AG08395 (cell line): ENCODE data around the gene ZNF365.
"Not testable (repeated sequence)": the region's sequence is repeated elsewhere in the genome, so short reads cannot be mapped to it uniquely, and the experiment has no call there.

Experiments
- DNase-seq: peaks from one replicate; pipeline ENCODE4 v3.0.0; 2012; ENCODE audit warnings: mixed read lengths, low spot score

ZNF365 gene

GRCh38 chr10:62377026-62377415 lies 2.9 kb downstream of the ZNF365 start:
- no peak for DNase-seq

GRCh38 chr10:62377966-62378365 lies 3.8 kb downstream of the ZNF365 start:
- DNase-seq = no peak

- DNase-seq = not testable (repeated sequence)
These were observed 4.7 kb downstream of the ZNF365 start for GRCh38 chr10:62378877-62379276.

- no peak for DNase-seq
These were observed 5.2 kb downstream of the ZNF365 start for GRCh38 chr10:62379394-62379793.

GRCh38 chr10:62380016-62380415 lies 5.8 kb downstream of the ZNF365 start:
- peak; percentile 50 for DNase-seq

GRCh38 chr10:62381385-62382102 lies 7.4 kb downstream of the ZNF365 start:
- DNase-seq = no peak

- DNase-seq = no peak
These were observed 8.7 kb downstream of the ZNF365 start for GRCh38 chr10:62382831-62383230.

GRCh38 chr10:62384057-62384446 lies 9.9 kb downstream of the ZNF365 start:
- DNase-seq = peak; percentile 50

GRCh38 chr10:62384447-62385081 lies 10.4 kb downstream of the ZNF365 start:
- DNase-seq = no peak

GRCh38 chr10:62386356-62387320 lies 12.5 kb downstream of the ZNF365 start:
- no peak for DNase-seq

GRCh38 chr10:62388328-62388727 lies 14.2 kb downstream of the ZNF365 start:
- no peak for DNase-seq

- no peak for DNase-seq
These were observed 16.5 kb downstream of the ZNF365 start for GRCh38 chr10:62390497-62391176.

GRCh38 chr10:62393237-62393636 lies 19.1 kb downstream of the ZNF365 start:
- DNase-seq = no peak

- no peak for DNase-seq
These were observed 20.4 kb downstream of the ZNF365 start for GRCh38 chr10:62394556-62395018.

GRCh38 chr10:62395892-62396291 lies 21.7 kb downstream of the ZNF365 start:
- no peak for DNase-seq

GRCh38 chr10:62396864-62397263 lies 22.7 kb downstream of the ZNF365 start:
- DNase-seq = no peak

GRCh38 chr10:62399211-62399610 lies 25.0 kb downstream of the ZNF365 start:
- DNase-seq = peak; percentile 35

GRCh38 chr10:62402508-62402907 lies 28.3 kb downstream of the ZNF365 start:
- DNase-seq = no peak

- DNase-seq = not testable (repeated sequence)
These were observed 36.4 kb downstream of the ZNF365 start for GRCh38 chr10:62410528-62410927.

GRCh38 chr10:62410934-62411333 lies 36.8 kb downstream of the ZNF365 start:
- DNase-seq = not testable (repeated sequence)

- no peak for DNase-seq
These were observed 38.9 kb downstream of the ZNF365 start for GRCh38 chr10:62413048-62413447.

GRCh38 chr10:62413652-62414051 lies 39.5 kb downstream of the ZNF365 start:
- DNase-seq = no peak
